ENCODE data around the gene SERPINB3. TPM values are rescaled to one million over a fixed set of nuclear protein-coding genes. Genes with fewer than 3 reads are reported as not detected.
"Not testable (repeated sequence)": the region's sequence is repeated elsewhere in the genome, so short reads cannot be mapped to it uniquely, and the experiment has no call there.

Gene SERPINB3
- total RNA-seq (2016; rRNA removed; fragmentation: Illumina TruSeq; extraction: Trizol), result not detected in 2 replicates
- not detected in 2 replicates for total RNA-seq (2016; cell fraction: cytosol; rRNA removed; fragmentation: Illumina TruSeq; extraction: Trizol; ENCODE audit: low read depth)
- not detected in 2 replicates for total RNA-seq (2016; cell fraction: insoluble cytoplasmic fraction; rRNA removed; fragmentation: Illumina TruSeq; extraction: Trizol)
- not detected in 2 replicates for total RNA-seq (2016; cell fraction: membrane; rRNA removed; fragmentation: Illumina TruSeq; extraction: Trizol)
- not detected in 2 replicates for total RNA-seq (2016; cell fraction: nucleus; rRNA removed; fragmentation: Illumina TruSeq; extraction: Trizol)
- not detected in 2 replicates for polyA plus RNA-seq (2011; rRNA removed)
- not detected in 2 replicates for polyA plus RNA-seq (2011; cell fraction: cytosol; rRNA removed)
- polyA plus RNA-seq (2011; cell fraction: nucleus; rRNA removed), result not detected in 2 replicates
- not detected in 2 replicates for polyA plus RNA-seq (2012)
- polyA plus RNA-seq (2016; cell fraction: cytosol; fragmentation: Illumina TruSeq; extraction: Trizol; ENCODE audit: low read depth), result not detected in 2 replicates
- polyA plus RNA-seq (2016; cell fraction: insoluble cytoplasmic fraction; fragmentation: Illumina TruSeq; extraction: Trizol; ENCODE audit: low read depth), result not detected in 2 replicates
- polyA plus RNA-seq (2016; cell fraction: membrane; fragmentation: Illumina TruSeq; extraction: Trizol; ENCODE audit: low read depth), result not detected in 2 replicates
- not detected in 2 replicates for polyA plus RNA-seq (2016; cell fraction: nucleus; fragmentation: Illumina TruSeq; extraction: Trizol; ENCODE audit: insufficient read depth, low read depth)
- 2.0 TPM in 1 of 2 replicates, not detected in the other for polyA minus RNA-seq (2011; rRNA and poly(A)+ RNA removed; ENCODE audit: low replicate concordance)
- polyA minus RNA-seq (2011; cell fraction: cytosol; rRNA and poly(A)+ RNA removed), result not detected in 2 replicates
- polyA minus RNA-seq (2011; cell fraction: nucleus; rRNA and poly(A)+ RNA removed), result not detected in 2 replicates
- Bru-seq, nascent RNA, result not detected
- BruChase-seq, experiment 1, labeled RNA remaining after a 6-hour chase, result not detected
- not detected for BruChase-seq, experiment 2, labeled RNA remaining after a 2-hour chase
- long read RNA-seq, experiment 1, result 0 reads
- long read RNA-seq, experiment 2, result 0 reads

DNA sequence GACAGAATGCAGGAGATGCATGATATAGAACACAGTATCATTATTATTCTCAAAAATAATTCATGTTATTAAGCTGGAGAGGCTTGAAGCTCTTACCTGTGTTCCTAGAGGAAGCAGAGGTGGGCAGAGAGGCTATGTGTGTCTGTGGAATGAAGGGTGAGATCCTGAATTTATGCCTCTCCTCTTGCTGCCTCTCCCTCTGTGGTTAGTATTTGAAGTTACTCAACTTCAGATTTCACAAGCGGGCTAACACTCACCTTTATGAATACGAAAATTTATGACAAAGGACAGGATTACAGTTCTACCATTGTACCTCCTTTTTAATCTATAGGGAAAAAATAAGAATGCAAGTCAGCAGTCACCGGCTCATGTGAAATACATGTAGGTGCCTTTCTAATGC, at the start of gene SERPINB3:
TSS of gene SERPINB3 (minus strand) at position 144 of the 400 bp plus-strand sequence. CDS start 677 bp downstream, outside the sequence.
- H4K20me1 ChIP-seq (ENCODE audit: insufficient read depth, low read length); H2AFZ ChIP-seq (ENCODE audit: low read length); H3K9me3 ChIP-seq (ENCODE audit: low read length); POLR2A ChIA-PET; H3K79me2 ChIP-seq (ENCODE audit: insufficient read depth, low read length); H3K4me2 ChIP-seq (ENCODE audit: low read depth, low read length); FAIRE-seq; intact Hi-C loops (cut with micrococcal nuclease; ENCODE audit: unreplicated experiment); BruUV-seq (replicated peaks); DNase-seq (ENCODE audit: low spot score); H3K27me3 ChIP-seq (ENCODE audit: control insufficient read depth in 1 of 2, insufficient read depth in 2 of 2, low read length in 2 of 2); ATAC-seq; in situ Hi-C loops (cut with HindIII; ENCODE audit: extremely low pct_ligation_motif_present, low pct_unique_long_range_greater_than_20kb); CTCF ChIA-PET (ENCODE audit: low intra/inter-chr PET ratio, low total read pairs); H3K4me1 ChIP-seq (ENCODE audit: insufficient read depth, low read length); H3K9ac ChIP-seq (ENCODE audit: insufficient read depth, low read depth, low read length); H3K27ac ChIP-seq (ENCODE audit: extremely low read length, insufficient read depth, low read length); H3K36me3 ChIP-seq (replicated peaks in 1 of 2; ENCODE audit: control insufficient read depth in 1 of 2, insufficient read depth in 2 of 2, low read length in 2 of 2); H3K4me3 ChIP-seq (replicated peaks in 1 of 3; ENCODE audit: insufficient read depth in 1 of 3, low read depth in 2 of 3, low read length in 3 of 3): not testable (repeated sequence)
- 33% methylated on average over 3 of the region's 3 CpGs for WGBS (ENCODE audit: low lambda C conversion rate)

DNA sequence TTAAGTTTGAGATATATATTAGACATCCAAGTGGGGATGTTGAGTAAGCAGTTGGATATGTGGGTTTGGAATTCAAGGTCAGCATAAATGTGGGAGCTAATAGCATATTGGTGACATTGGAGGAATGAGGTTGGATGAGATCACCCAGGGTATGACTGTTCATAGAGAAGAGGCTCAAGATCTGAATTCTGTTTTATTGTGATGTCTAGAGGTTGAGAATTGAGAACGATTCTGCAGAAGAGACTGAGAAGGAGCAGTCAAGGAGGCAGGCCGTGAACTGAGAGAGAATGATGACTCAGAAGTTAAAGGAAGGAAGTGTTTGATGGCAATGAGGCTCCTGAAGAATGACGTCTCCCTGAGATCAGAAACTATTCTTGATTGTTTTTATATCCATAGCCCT, 47.0 kb upstream of the SERPINB3 start:
- no peak for DNase-seq (ENCODE audit: low spot score)
- Histone ChIP-seq H2AFZ (ENCODE audit: low read length) (no peak overlapping the region), H3K9ac (ENCODE audit: insufficient read depth, low read depth, low read length) (no peak overlapping the region), H3K4me3 (replicated peaks in 1 of 3; ENCODE audit: insufficient read depth in 1 of 3, low read depth in 2 of 3, low read length in 3 of 3) (no peak overlapping the region), H3K36me3 (replicated peaks in 1 of 2; ENCODE audit: control insufficient read depth in 1 of 2, insufficient read depth in 2 of 2, low read length in 2 of 2) (no peaks in the 10 kb centered on the region), H3K9me3 (ENCODE audit: low read length) (peaks cover 15% of the 10 kb centered on the region; the same call in 1 of the 2 replicates), H3K4me2 (ENCODE audit: low read depth, low read length) (no peak overlapping the region), H3K4me1 (ENCODE audit: insufficient read depth, low read length) (no peaks in the 10 kb centered on the region), H3K79me2 (ENCODE audit: insufficient read depth, low read length) (no peaks in the 10 kb centered on the region), H3K27me3 (ENCODE audit: control insufficient read depth in 1 of 2, insufficient read depth in 2 of 2, low read length in 2 of 2) (no peaks in the 10 kb centered on the region), H4K20me1 (ENCODE audit: insufficient read depth, low read length) (no peaks in the 10 kb centered on the region), H3K27ac (ENCODE audit: extremely low read length, insufficient read depth, low read length) (no peak overlapping the region)
- intact Hi-C loops (cut with micrococcal nuclease; ENCODE audit: unreplicated experiment), result no loop called here
- in situ Hi-C loops (cut with HindIII; ENCODE audit: extremely low pct_ligation_motif_present, low pct_unique_long_range_greater_than_20kb), result no loop called here
- no peak for FAIRE-seq
- POLR2A ChIA-PET, result no interaction called here
- no peak for ATAC-seq
- 21% methylated on average over 3 of the region's 3 CpGs for WGBS (ENCODE audit: low lambda C conversion rate)
- CTCF ChIA-PET (ENCODE audit: low intra/inter-chr PET ratio, low total read pairs), result no interaction called here
- no TSS peak for BruUV-seq (replicated peaks)
- TF ChIP-seq ZNF776 (CRISPR knock-in tag; IDR thresholded peaks at IDR 0.05) (no peak), ZNF367 (CRISPR knock-in tag; IDR thresholded peaks at IDR 0.05; ENCODE audit: borderline replicate concordance) (no peak), RAD51 (IDR thresholded peaks at IDR 0.05; ENCODE audit: borderline replicate concordance) (no peak), ZFP37 (CRISPR knock-in tag; IDR thresholded peaks at IDR 0.05; ENCODE audit: borderline replicate concordance) (no peak), CBFB (CRISPR knock-in tag; IDR thresholded peaks at IDR 0.05) (no peak), HCFC1 (IDR thresholded peaks at IDR 0.05; ENCODE audit: low read depth, low read length) (no peak), TBX2 (CRISPR knock-in tag; IDR thresholded peaks at IDR 0.05; ENCODE audit: borderline replicate concordance) (no peak)
- TF ChIP-seq, protein P1, sequence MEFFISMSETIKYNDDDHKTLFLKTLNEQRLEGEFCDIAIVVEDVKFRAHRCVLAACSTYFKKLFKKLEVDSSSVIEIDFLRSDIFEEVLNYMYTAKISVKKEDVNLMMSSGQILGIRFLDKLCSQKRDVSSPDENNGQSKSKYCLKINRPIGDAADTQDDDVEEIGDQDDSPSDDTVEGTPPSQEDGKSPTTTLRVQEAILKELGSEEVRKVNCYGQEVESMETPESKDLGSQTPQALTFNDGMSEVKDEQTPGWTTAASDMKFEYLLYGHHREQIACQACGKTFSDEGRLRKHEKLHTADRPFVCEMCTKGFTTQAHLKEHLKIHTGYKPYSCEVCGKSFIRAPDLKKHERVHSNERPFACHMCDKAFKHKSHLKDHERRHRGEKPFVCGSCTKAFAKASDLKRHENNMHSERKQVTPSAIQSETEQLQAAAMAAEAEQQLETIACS (CRISPR knock-in tag; IDR thresholded peaks at IDR 0.05), result no peak
- TF ChIP-seq, protein P2, sequence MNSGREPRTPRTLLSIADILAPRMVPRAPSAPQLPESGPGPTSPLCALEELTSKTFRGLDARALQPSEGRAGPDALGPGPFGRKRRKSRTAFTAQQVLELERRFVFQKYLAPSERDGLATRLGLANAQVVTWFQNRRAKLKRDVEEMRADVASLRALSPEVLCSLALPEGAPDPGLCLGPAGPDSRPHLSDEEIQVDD (CRISPR knock-in tag; IDR thresholded peaks at IDR 0.05; ENCODE audit: borderline replicate concordance), result no peak
- TF ChIP-seq, protein P3, sequence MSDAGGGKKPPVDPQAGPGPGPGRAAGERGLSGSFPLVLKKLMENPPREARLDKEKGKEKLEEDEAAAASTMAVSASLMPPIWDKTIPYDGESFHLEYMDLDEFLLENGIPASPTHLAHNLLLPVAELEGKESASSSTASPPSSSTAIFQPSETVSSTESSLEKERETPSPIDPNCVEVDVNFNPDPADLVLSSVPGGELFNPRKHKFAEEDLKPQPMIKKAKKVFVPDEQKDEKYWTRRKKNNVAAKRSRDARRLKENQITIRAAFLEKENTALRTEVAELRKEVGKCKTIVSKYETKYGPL (CRISPR knock-in tag; IDR thresholded peaks at IDR 0.05), result no peak
